Stimulated activated CD4-positive, alpha-beta T cell treated with anti-CD3 and anti-CD28 coated beads, Interleukin-15, amount 100 ng/mL, for 48 hours (primary cell): ENCODE results near the gene CASK.
"Not testable (repeated sequence)": the region's sequence is repeated elsewhere in the genome, so short reads cannot be mapped to it uniquely, and the experiment has no call there.

Source experiments
- DNase-seq, 2 donors: peaks; one replicate each; pipeline ENCODE4 v3.0.0-alpha.2; 2020; ENCODE audit warnings: low read depth in 2 of 2

CASK gene

GRCh38 chrX:41693024-41693423 is 230.3 kb downstream of the CASK start:
- DNase-seq = no peak

GRCh38 chrX:41692162-41692749 is 231.1 kb downstream of the CASK start:
- no peak for DNase-seq

GRCh38 chrX:41689711-41690110 is 233.6 kb downstream of the CASK start:
- DNase-seq = no peak

- no peak for DNase-seq
Measured at GRCh38 chrX:41688835-41689234, 234.5 kb downstream of the CASK start, which contains the start of gene GPR34. GPR34 (plus strand) TSS chrX:41688973; CDS start chrX:41695634, 6,661 bp downstream.

GRCh38 chrX:41688156-41688555 is 235.2 kb downstream of the CASK start:
- DNase-seq = no peak

- DNase-seq = no peak
Measured at GRCh38 chrX:41686788-41687187, 236.6 kb downstream of the CASK start.

GRCh38 chrX:41684940-41685339 is 238.4 kb downstream of the CASK start:
- no peak for DNase-seq

- no peak for DNase-seq
Measured at GRCh38 chrX:41684138-41684537, 239.2 kb downstream of the CASK start.

- no peak for DNase-seq
Measured at GRCh38 chrX:41677183-41678060, 245.9 kb downstream of the CASK start.

- DNase-seq = not testable (repeated sequence)
Measured at GRCh38 chrX:41676361-41676760, 247.0 kb downstream of the CASK start.

GRCh38 chrX:41672643-41673042 is 250.7 kb downstream of the CASK start:
- DNase-seq = no peak

- DNase-seq = no peak
Measured at GRCh38 chrX:41671082-41671481, 252.3 kb downstream of the CASK start.

- no peak for DNase-seq
Measured at GRCh38 chrX:41670112-41670511, 253.2 kb downstream of the CASK start.

- no peak for DNase-seq
Measured at GRCh38 chrX:41667631-41668030, 255.7 kb downstream of the CASK start.

GRCh38 chrX:41666251-41666650 is 257.1 kb downstream of the CASK start:
- DNase-seq = no peak

- no peak for DNase-seq
Measured at GRCh38 chrX:41665686-41666085, 257.7 kb downstream of the CASK start.

GRCh38 chrX:41664908-41665307 is 258.4 kb downstream of the CASK start:
- DNase-seq = no peak

- DNase-seq = no peak
Measured at GRCh38 chrX:41664375-41664901, 258.9 kb downstream of the CASK start.

- no peak for DNase-seq
Measured at GRCh38 chrX:41661366-41662095, 261.8 kb downstream of the CASK start.

GRCh38 chrX:41655631-41656030 is 267.7 kb downstream of the CASK start:
- no peak for DNase-seq

GRCh38 chrX:41655101-41655500 is 268.3 kb downstream of the CASK start:
- DNase-seq = no peak

- no peak for DNase-seq
Measured at GRCh38 chrX:41653125-41653524, 270.2 kb downstream of the CASK start.
